K562 (cell line): ENCODE results near the gene PIK3R2. TPM values are rescaled to one million over a fixed set of nuclear protein-coding genes. Genes with fewer than 3 reads are reported as not detected.

Source experiments
- BDP1 ChIP-seq: IDR thresholded peaks from 3 replicates; pipeline ENCODE4 v1.6.1; 2011; ENCODE audit not compliant: insufficient read length, insufficient read depth
- EP400 ChIP-seq: fragments of 450-650 bp; IDR thresholded peaks from 2 replicates; pipeline ENCODE4 v1.6.1; 2017; ENCODE audit warnings: antibody characterized with exemption, mild to moderate bottlenecking, moderate library complexity
- ERF ChIP-seq: fragments of 450-650 bp; formaldehyde crosslinking; IDR thresholded peaks from 2 replicates; pipeline ENCODE4 v1.4.0; 2020; ENCODE audit warnings: mild to moderate bottlenecking, mixed read lengths
- FOSL1 ChIP-seq: fragments of 200-800 bp; sonication (Bioruptor generic); conservative IDR thresholded peaks from 2 replicates; pipeline ENCODE4 v1.6.1; 2016; ENCODE audit warnings: missing genetic modification characterization, missing compliant biosample characterization
- FUS ChIP-seq: fragments of 200-400 bp; formaldehyde crosslinking; optimal IDR thresholded peaks from 2 replicates; pipeline ENCODE3; 2017; ENCODE audit warnings: low read depth, low read length
- HDAC8 ChIP-seq: fragments of 450-650 bp; IDR thresholded peaks from 2 replicates; pipeline ENCODE4 v1.6.1; 2016; ENCODE audit warnings: mild to moderate bottlenecking, missing genetic modification characterization, moderate library complexity, missing compliant biosample characterization
- HNRNPK ChIP-seq: fragments of 200-400 bp; formaldehyde crosslinking; IDR thresholded peaks from one replicate; pipeline ENCODE4 v1.6.1; 2018; ENCODE audit warnings: mild to moderate bottlenecking, low read depth, low read length; ENCODE audit not compliant: poor library complexity, severe bottlenecking
- HSF4 ChIP-seq: fragments of 250-450 bp; sonication (Bioruptor Pico); IDR thresholded peaks from 2 replicates; pipeline ENCODE4 v2.1.2; 2022; ENCODE audit warnings: mild to moderate bottlenecking, moderate library complexity, borderline replicate concordance
- KLF16 ChIP-seq: IDR thresholded peaks from 2 replicates; pipeline ENCODE4 v1.6.1; 2016; ENCODE audit warnings: antibody characterized with exemption
- KLF6 ChIP-seq: fragments of 250-450 bp; sonication (Bioruptor Pico); IDR thresholded peaks from 2 replicates; pipeline ENCODE4 v1.4.0; 2020; ENCODE audit warnings: mild to moderate bottlenecking, moderate library complexity, borderline replicate concordance
- MAFK ChIP-seq: IDR thresholded peaks from 2 replicates; pipeline ENCODE4 v1.6.1; 2011; ENCODE audit warnings: low read length, improper control_type of control experiment
- MIER1 ChIP-seq: fragments of 450-650 bp; IDR thresholded peaks from 2 replicates; pipeline ENCODE4 v1.6.1; 2016; ENCODE audit warnings: antibody characterized with exemption, mild to moderate bottlenecking, low read depth
- NR4A1 ChIP-seq, 2 experiments: fragments of 250-450 bp in 1 of 2; fragments of 450-650 bp in 1 of 2; sonication (Bioruptor Pico) in 1 of 2; IDR thresholded peaks; 2 replicates each; pipeline versions ENCODE4 v1.4.0 to v1.6.1; 2016 to 2020; ENCODE audit warnings: mild to moderate bottlenecking in 2 of 2, missing compliant biosample characterization in 1 of 2, missing genetic modification characterization in 1 of 2, moderate library complexity in 1 of 2
- POLR3A ChIP-seq: IDR thresholded peaks from 2 replicates; pipeline ENCODE4 v1.6.1; 2011; ENCODE audit warnings: borderline replicate concordance, mild to moderate bottlenecking, moderate library complexity; ENCODE audit not compliant: insufficient read length, insufficient read depth; ENCODE audit errors: extremely low read depth
- POLR3G ChIP-seq: IDR thresholded peaks from 2 replicates; pipeline ENCODE4 v1.6.1; 2011; ENCODE audit not compliant: insufficient read length, insufficient replicate concordance; ENCODE audit errors: extremely low read depth
- POU5F1 ChIP-seq: fragments of 150-350 bp; IDR thresholded peaks from 2 replicates; pipeline ENCODE4 v1.6.1; 2014; ENCODE audit warnings: borderline replicate concordance, low read length, low read depth, mild to moderate bottlenecking; ENCODE audit not compliant: partially characterized antibody
- SAP30 ChIP-seq: fragments of 200-600 bp; sonication (generic); IDR thresholded peaks from 2 replicates; pipeline ENCODE4 v1.6.1; 2012; ENCODE audit warnings: borderline replicate concordance, low read depth, mild to moderate bottlenecking, moderate library complexity, low read length, control low read depth, inconsistent platforms; ENCODE audit not compliant: insufficient read depth, poor library complexity, severe bottlenecking
- SMARCB1 ChIP-seq: IDR thresholded peaks from 2 replicates; pipeline ENCODE4 v1.6.1; 2011; ENCODE audit warnings: improper control_type of control experiment, low read depth; ENCODE audit not compliant: insufficient read length
- STAT5A ChIP-seq: IDR thresholded peaks from 2 replicates; pipeline ENCODE4 v1.6.1; 2012; ENCODE audit warnings: low read length, inconsistent platforms, borderline replicate concordance
- ZFP30 ChIP-seq: fragments of 250-450 bp; sonication (Bioruptor Pico); IDR thresholded peaks from 2 replicates; pipeline ENCODE4 v1.8.0; 2022; ENCODE audit warnings: moderate library complexity, mild to moderate bottlenecking, inconsistent platforms, borderline replicate concordance
- ZNF197 ChIP-seq: fragments of 200-800 bp; sonication (Bioruptor generic); IDR thresholded peaks from 2 replicates; pipeline ENCODE4 v1.6.1; 2016; ENCODE audit warnings: low read depth, missing genetic modification characterization, missing compliant biosample characterization
- ZNF584 ChIP-seq: fragments of 200-800 bp; sonication (Bioruptor generic); IDR thresholded peaks from 2 replicates; pipeline ENCODE4 v1.6.1; 2016; ENCODE audit warnings: low read depth, mild to moderate bottlenecking, missing genetic modification characterization, missing compliant biosample characterization
- polyA plus RNA-seq, 8 experiments: library from polyadenylated mRNA; depleted of rRNA in 4 of 8; stranded (reverse) in 5 of 8; unstranded in 3 of 8; fragments of >200 nt; fragmentation: Nextera tagmentation in 2 of 8; fragmentation: Illumina TruSeq in 1 of 8; extraction: Ambion mirVana in 2 of 8; extraction: Trizol in 1 of 8; gene quantifications; 2 replicates each; pipeline versions ENCODE4 v1.2.1 to v1.2.3, GENCODE V29; 2011 to 2014; ENCODE audit warnings: inconsistent platforms in 1 of 8, missing spikeins in 1 of 8
- total RNA-seq, 7 experiments: library from RNA; depleted of rRNA in 6 of 7; stranded (reverse); fragments of >200 nt in 6 of 7; fragmentation: Illumina TruSeq in 2 of 7; extraction: Trizol in 2 of 7; gene quantifications; 2 replicates each; pipeline versions ENCODE4 v1.2.1 to v1.2.3, GENCODE V29; 2011 to 2021; ENCODE audit warnings: low replicate concordance in 1 of 7
- TF ChIP-seq, protein P1 (sequence below): fragments of 250-450 bp; sonication (Bioruptor Pico); IDR thresholded peaks from 2 replicates; pipeline ENCODE4 v1.5.0; 2022; ENCODE audit warnings: mild to moderate bottlenecking
- TF ChIP-seq, protein P2 (sequence below): fragments of 250-450 bp; sonication (Bioruptor Pico); IDR thresholded peaks from 2 replicates; pipeline ENCODE4 v1.5.0; 2021; ENCODE audit warnings: mild to moderate bottlenecking, moderate library complexity

The PIK3R2 gene
- total and polyA plus RNA-seq, 9 of the 15 experiments (the other 6 are each of a cell fraction or from before 2014, with no cell fraction given): 0.39 to 37.9 (median 5.3) TPM

DNA sequence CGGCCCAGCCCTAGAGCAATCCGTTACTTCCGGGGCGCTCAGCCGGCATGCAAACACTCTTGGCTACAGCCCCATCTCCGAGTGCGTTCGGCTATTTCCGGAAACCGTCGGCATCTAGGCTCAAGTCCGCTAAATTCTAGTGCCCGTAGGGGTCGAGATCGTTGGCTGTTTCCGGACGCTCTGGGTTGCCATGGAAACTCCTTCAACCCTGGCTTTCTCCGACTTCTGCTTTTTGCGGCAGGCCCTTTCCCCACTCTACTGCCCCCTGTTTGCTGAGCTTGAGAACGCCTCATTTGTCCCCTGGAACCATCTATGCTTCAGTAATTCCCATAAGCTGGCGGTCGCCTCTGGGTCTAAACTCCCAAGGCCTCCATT, 534 bp upstream of the PIK3R2 start (continued):
- TF ChIP-seq, protein P1, sequence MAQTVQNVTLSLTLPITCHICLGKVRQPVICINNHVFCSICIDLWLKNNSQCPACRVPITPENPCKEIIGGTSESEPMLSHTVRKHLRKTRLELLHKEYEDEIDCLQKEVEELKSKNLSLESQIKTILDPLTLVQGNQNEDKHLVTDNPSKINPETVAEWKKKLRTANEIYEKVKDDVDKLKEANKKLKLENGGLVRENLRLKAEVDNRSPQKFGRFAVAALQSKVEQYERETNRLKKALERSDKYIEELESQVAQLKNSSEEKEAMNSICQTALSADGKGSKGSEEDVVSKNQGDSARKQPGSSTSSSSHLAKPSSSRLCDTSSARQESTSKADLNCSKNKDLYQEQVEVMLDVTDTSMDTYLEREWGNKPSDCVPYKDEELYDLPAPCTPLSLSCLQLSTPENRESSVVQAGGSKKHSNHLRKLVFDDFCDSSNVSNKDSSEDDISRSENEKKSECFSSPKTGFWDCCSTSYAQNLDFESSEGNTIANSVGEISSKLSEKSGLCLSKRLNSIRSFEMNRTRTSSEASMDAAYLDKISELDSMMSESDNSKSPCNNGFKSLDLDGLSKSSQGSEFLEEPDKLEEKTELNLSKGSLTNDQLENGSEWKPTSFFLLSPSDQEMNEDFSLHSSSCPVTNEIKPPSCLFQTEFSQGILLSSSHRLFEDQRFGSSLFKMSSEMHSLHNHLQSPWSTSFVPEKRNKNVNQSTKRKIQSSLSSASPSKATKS: no peak
- TF ChIP-seq, protein P2, sequence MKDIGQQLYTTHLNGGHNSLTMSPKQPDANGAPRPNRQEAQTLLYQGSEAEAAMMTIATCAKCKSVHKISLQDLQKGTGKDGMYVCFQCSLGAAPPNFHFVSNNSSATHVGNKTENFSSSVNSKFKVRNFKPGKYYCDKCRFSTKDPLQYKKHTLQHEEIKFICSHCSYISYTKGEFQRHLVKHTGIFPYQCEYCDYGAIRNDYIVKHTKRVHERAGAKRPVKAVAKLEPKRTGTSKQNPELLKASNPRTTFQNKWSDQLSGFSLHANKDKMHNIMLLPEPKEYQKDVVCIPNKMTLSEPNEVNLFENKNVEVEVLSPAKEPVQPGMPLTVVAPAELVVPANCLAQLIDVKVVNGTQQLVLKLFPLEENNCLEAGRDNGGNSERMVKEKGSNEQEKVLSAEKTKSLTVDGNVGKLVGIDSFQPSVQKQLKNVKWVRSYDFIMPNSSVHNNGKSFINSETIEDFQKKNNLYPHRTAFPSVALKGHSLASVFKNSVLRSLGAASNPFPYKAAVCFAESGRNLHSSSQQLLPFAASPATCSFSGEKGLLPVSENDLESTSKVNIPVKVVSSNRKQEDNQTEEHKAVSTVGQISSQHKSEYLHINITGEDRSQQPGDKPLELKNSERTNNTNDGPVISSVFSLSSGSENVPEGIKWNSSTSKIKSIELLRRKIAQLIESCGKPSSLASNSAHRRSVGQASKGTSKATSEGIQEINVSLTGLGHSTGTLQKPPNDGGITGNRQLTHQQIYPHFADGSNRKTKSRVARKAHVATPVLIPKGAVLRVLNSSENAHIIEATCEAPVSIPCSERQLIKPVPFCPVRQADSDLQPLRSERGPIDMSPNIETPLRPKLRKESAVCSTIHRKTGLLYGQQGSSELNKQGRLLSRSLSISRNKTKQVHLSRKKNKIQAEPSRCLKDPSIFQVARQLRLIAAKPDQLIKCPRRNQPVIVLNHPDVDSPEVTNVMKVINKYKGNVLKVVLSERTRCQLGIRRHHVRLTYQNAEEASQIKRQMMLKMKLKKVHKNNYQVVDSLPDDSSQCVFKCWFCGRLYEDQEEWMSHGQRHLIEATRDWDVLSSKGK (CRISPR knock-in tag): no peak
- no peak for TF ChIP-seq ZNF197 (CRISPR knock-in tag)
- no peak for TF ChIP-seq POLR3G
- TF ChIP-seq HSF4 (CRISPR knock-in tag): no peak
- no peak for TF ChIP-seq SMARCB1
- no peak for TF ChIP-seq KLF6 (CRISPR knock-in tag)
- no peak for TF ChIP-seq HDAC8
- TF ChIP-seq ERF (CRISPR knock-in tag): no peak
- TF ChIP-seq KLF16: peak; percentile 67; the same call in 1 of the 2 replicates
- peak; percentile 21; the same call in 1 of the 2 replicates for TF ChIP-seq MAFK
- TF ChIP-seq ZNF584: no peak
- peak; percentile 50 for TF ChIP-seq SAP30
- no peak for TF ChIP-seq STAT5A
- no peak for TF ChIP-seq MIER1
- no peak for TF ChIP-seq BDP1
- TF ChIP-seq HNRNPK: no peak
- TF ChIP-seq EP400: peak; percentile 58; the same call in 1 of the 2 replicates
- TF ChIP-seq POLR3A: no peak
- TF ChIP-seq FUS: no peak
- no peak for TF ChIP-seq ZFP30 (CRISPR knock-in tag)
- no peak for TF ChIP-seq POU5F1
- no peak for TF ChIP-seq FOSL1 (tag)
- TF ChIP-seq NR4A1 (CRISPR knock-in tag; IDR thresholded peaks at IDR 0.05): no peak
- TF ChIP-seq NR4A1 (tag; IDR thresholded peaks at IDR 0.05): no peak
